K562 (cell line): ENCODE measurements around the gene MYO1H. TPM values are rescaled to one million over a fixed set of nuclear protein-coding genes. Genes with fewer than 3 reads are reported as not detected.

ENCODE experiments used
- MYNN ChIP-seq, 2 experiments: sonication (generic); formaldehyde crosslinking in 1 of 2; IDR thresholded peaks; 2 replicates each; pipeline versions ENCODE4 v1.5.0 to v1.6.1; 2016 to 2020; ENCODE audit warnings: antibody characterized with exemption in 1 of 2, missing genetic modification reagents in 1 of 2
- ZBTB40 ChIP-seq, 2 experiments: fragments of 450-650 bp in 1 of 2; sonication (generic) in 1 of 2; formaldehyde crosslinking in 1 of 2; IDR thresholded peaks; 2 replicates each; pipeline versions ENCODE4 v1.7.1 to v1.9.0; 2016 to 2022; ENCODE audit warnings: inconsistent platforms in 1 of 2, mild to moderate bottlenecking in 1 of 2, missing genetic modification reagents in 1 of 2
- ZNF143 ChIP-seq: sonication (generic); formaldehyde crosslinking; IDR thresholded peaks from 2 replicates; pipeline ENCODE4 v1.9.0; 2022; ENCODE audit warnings: mild to moderate bottlenecking, missing genetic modification reagents
- polyA plus RNA-seq, 8 experiments: library from polyadenylated mRNA; depleted of rRNA in 4 of 8; stranded (reverse) in 5 of 8; unstranded in 3 of 8; fragments of >200 nt; fragmentation: Nextera tagmentation in 2 of 8; fragmentation: Illumina TruSeq in 1 of 8; extraction: Ambion mirVana in 2 of 8; extraction: Trizol in 1 of 8; gene quantifications; 2 replicates each; pipeline versions ENCODE4 v1.2.1 to v1.2.3, GENCODE V29; 2011 to 2014; ENCODE audit warnings: inconsistent platforms in 1 of 8, missing spikeins in 1 of 8
- total RNA-seq, 7 experiments: library from RNA; depleted of rRNA in 6 of 7; stranded (reverse); fragments of >200 nt in 6 of 7; fragmentation: Illumina TruSeq in 2 of 7; extraction: Trizol in 2 of 7; gene quantifications; 2 replicates each; pipeline versions ENCODE4 v1.2.1 to v1.2.3, GENCODE V29; 2011 to 2021; ENCODE audit warnings: low replicate concordance in 1 of 7

Gene MYO1H
- total and polyA plus RNA-seq, 9 of the 15 experiments (the other 6 are each of a cell fraction or from before 2014, with no cell fraction given): not detected

- TF ChIP-seq ZBTB40 (IDR thresholded peaks at IDR 0.05): no peak
- no peak for TF ChIP-seq ZBTB40 (CRISPR knock-in tag; IDR thresholded peaks at IDR 0.05)
- no peak for TF ChIP-seq MYNN (IDR thresholded peaks at IDR 0.05)
- no peak for TF ChIP-seq MYNN (CRISPR knock-in tag; IDR thresholded peaks at IDR 0.05)
- no peak for TF ChIP-seq ZNF143 (CRISPR knock-in tag)
Measured at GRCh38 chr12:109493090-109493489, 145.4 kb downstream of the MYO1H start (continued).
